Activated CD4-positive, alpha-beta memory T cell treated with anti-CD3 and anti-CD28 coated beads for 36 hours (primary cell): Measurements from ENCODE around the gene SEMA3D. TPM values are rescaled to one million over a fixed set of nuclear protein-coding genes. Genes with fewer than 3 reads are reported as not detected.

ENCODE experiments used
- CTCF ChIA-PET: fragments of 350-600 bp; sonication (Branson Sonifier 250); formaldehyde crosslinking; loops from one replicate; lab custom pipeline; 2021; ENCODE audit warnings: antibody characterized with exemption, inconsistent platforms; lab: Charles Lee
- POLR2A ChIA-PET: fragments of 350-600 bp; sonication (Branson Sonifier 250); formaldehyde crosslinking; loops from one replicate; lab custom pipeline; 2021; ENCODE audit warnings: antibody characterized with exemption; lab: Charles Lee
- DNase-seq: peaks from one replicate; pipeline ENCODE4 v3.0.0-alpha.2; 2020
- H3K27ac Mint-ChIP-seq: one replicate; pipeline ENCODE4 v1.8.0; 2021; ENCODE audit warnings: mixed read lengths
- H3K27me3 Mint-ChIP-seq: one replicate; pipeline ENCODE4 v1.8.0; 2021; ENCODE audit warnings: mixed read lengths
- H3K36me3 Mint-ChIP-seq: one replicate; pipeline ENCODE4 v1.8.0; 2021; ENCODE audit warnings: mixed read lengths
- H3K4me1 Mint-ChIP-seq: one replicate; pipeline ENCODE4 v1.8.0; 2021; ENCODE audit warnings: low read depth, mixed read lengths
- H3K4me3 Mint-ChIP-seq: one replicate; pipeline ENCODE4 v1.8.0; 2021; ENCODE audit warnings: mild to moderate bottlenecking, mixed read lengths
- H3K9me3 Mint-ChIP-seq: one replicate; pipeline ENCODE4 v1.8.0; 2021; ENCODE audit warnings: mixed read lengths
- intact Hi-C: fragments of 100-400 bp; cut with micrococcal nuclease; formaldehyde crosslinking; loops from one replicate; pipeline ENCODE4 v1.15.1; 2023
- total RNA-seq, 2 experiments: library from RNA; stranded (reverse); gene quantifications; one replicate each; pipeline ENCODE4 v1.2.3, GENCODE V29; 2021

The SEMA3D gene
- total RNA-seq, 2 experiments from 2014 or later, result not detected

GRCh38 chr7:85090919-85091564, 95.8 kb downstream of the SEMA3D start:
- Mint-ChIP-seq H3K36me3 (no peaks in the 10 kb centered on the region), H3K27ac (no peak overlapping the region), H3K4me1 (no peaks in the 10 kb centered on the region), H3K9me3 (peaks cover 2% of the 10 kb centered on the region), H3K4me3 (no peak overlapping the region), H3K27me3 (no peaks in the 10 kb centered on the region)
- CTCF ChIA-PET, result no interaction called here
- intact Hi-C loops, result no loop called here
- no peak for DNase-seq
- POLR2A ChIA-PET, result no interaction called here

GRCh38 chr7:85090143-85090542, 96.7 kb downstream of the SEMA3D start:
- POLR2A ChIA-PET, result no interaction called here
- peaks cover 2% of the 10 kb centered on the region for H3K9me3 Mint-ChIP-seq

GRCh38 chr7:85081846-85082245, 105.0 kb downstream of the SEMA3D start:
- H3K27me3 Mint-ChIP-seq, result no peaks in the 10 kb centered on the region
- CTCF ChIA-PET, result interaction anchor here (1.5 kb wide), 1 partner anchor 58 kb away, joined by 4 read pairs; no protein-coding TSS in a partner anchor
- intact Hi-C loops, result no loop called here
- no peaks in the 10 kb centered on the region for H3K4me1 Mint-ChIP-seq
- no peak overlapping the region for H3K27ac Mint-ChIP-seq
- peaks cover 2% of the 10 kb centered on the region for H3K9me3 Mint-ChIP-seq
- no peak for DNase-seq
- no peaks in the 10 kb centered on the region for H3K36me3 Mint-ChIP-seq
- H3K4me3 Mint-ChIP-seq, result no peak overlapping the region
- POLR2A ChIA-PET, result no interaction called here

More at GRCh38 chr7:85090143-85090542, 96.7 kb downstream of the SEMA3D start:
- DNase-seq, result no peak
- Mint-ChIP-seq H3K36me3 (no peaks in the 10 kb centered on the region), H3K27ac (no peak overlapping the region), H3K27me3 (no peaks in the 10 kb centered on the region), H3K4me3 (no peak overlapping the region), H3K4me1 (no peaks in the 10 kb centered on the region)
- intact Hi-C loops, result no loop called here
- CTCF ChIA-PET, result no interaction called here

- ChIA-PET POLR2A (no interaction called here), CTCF (no interaction called here)
- intact Hi-C loops, result no loop called here
- Mint-ChIP-seq H3K27me3 (no peaks in the 10 kb centered on the region), H3K9me3 (peaks cover 2% of the 10 kb centered on the region), H3K36me3 (no peaks in the 10 kb centered on the region), H3K27ac (no peak overlapping the region), H3K4me3 (no peak overlapping the region), H3K4me1 (no peaks in the 10 kb centered on the region)
- no peak for DNase-seq
Measured at GRCh38 chr7:85081392-85081791, 105.5 kb downstream of the SEMA3D start.

- no peak overlapping the region for H3K27ac Mint-ChIP-seq
- intact Hi-C loops, result no loop called here
- no peaks in the 10 kb centered on the region for H3K4me1 Mint-ChIP-seq
- ChIA-PET CTCF (no interaction called here), POLR2A (no interaction called here)
- H3K27me3 Mint-ChIP-seq, result no peaks in the 10 kb centered on the region
- no peaks in the 10 kb centered on the region for H3K36me3 Mint-ChIP-seq
- no peak overlapping the region for H3K4me3 Mint-ChIP-seq
- DNase-seq, result no peak
- peaks cover 2% of the 10 kb centered on the region for H3K9me3 Mint-ChIP-seq
Measured at GRCh38 chr7:85079434-85079833, 107.4 kb downstream of the SEMA3D start.

GRCh38 chr7:85078181-85078580, 108.7 kb downstream of the SEMA3D start:
- ChIA-PET CTCF (no interaction called here), POLR2A (no interaction called here)
- Mint-ChIP-seq H3K4me1 (no peaks in the 10 kb centered on the region), H3K27me3 (no peaks in the 10 kb centered on the region), H3K4me3 (no peak overlapping the region), H3K9me3 (peaks cover 2% of the 10 kb centered on the region), H3K36me3 (no peaks in the 10 kb centered on the region), H3K27ac (no peak overlapping the region)
- intact Hi-C loops, result no loop called here
- DNase-seq, result no peak

- intact Hi-C loops, result no loop called here
- Mint-ChIP-seq H3K4me1 (no peaks in the 10 kb centered on the region), H3K9me3 (peaks cover 2% of the 10 kb centered on the region), H3K36me3 (no peaks in the 10 kb centered on the region), H3K27ac (no peak overlapping the region), H3K4me3 (no peak overlapping the region), H3K27me3 (no peaks in the 10 kb centered on the region)
- no peak for DNase-seq
- ChIA-PET POLR2A (no interaction called here), CTCF (no interaction called here)
Measured at GRCh38 chr7:85075864-85076263, 111.0 kb downstream of the SEMA3D start.

GRCh38 chr7:85074992-85075391, 111.9 kb downstream of the SEMA3D start:
- CTCF ChIA-PET, result no interaction called here
- H3K4me1 Mint-ChIP-seq, result no peaks in the 10 kb centered on the region
- no peaks in the 10 kb centered on the region for H3K27me3 Mint-ChIP-seq
- no peak overlapping the region for H3K4me3 Mint-ChIP-seq
- POLR2A ChIA-PET, result no interaction called here
- H3K9me3 Mint-ChIP-seq, result peaks cover 2% of the 10 kb centered on the region
- H3K27ac Mint-ChIP-seq, result no peak overlapping the region
- no peak for DNase-seq
- intact Hi-C loops, result no loop called here
- H3K36me3 Mint-ChIP-seq, result no peaks in the 10 kb centered on the region

- H3K4me1 Mint-ChIP-seq, result no peaks in the 10 kb centered on the region
- CTCF ChIA-PET, result no interaction called here
Measured at GRCh38 chr7:85074016-85074415, 112.8 kb downstream of the SEMA3D start.

GRCh38 chr7:85070967-85071628, 115.8 kb downstream of the SEMA3D start:
- H3K27ac Mint-ChIP-seq, result no peak overlapping the region
- intact Hi-C loops, result no loop called here
- no peaks in the 10 kb centered on the region for H3K27me3 Mint-ChIP-seq
- ChIA-PET POLR2A (no interaction called here), CTCF (no interaction called here)
- no peaks in the 10 kb centered on the region for H3K4me1 Mint-ChIP-seq
- H3K36me3 Mint-ChIP-seq, result no peaks in the 10 kb centered on the region
- no peak overlapping the region for H3K4me3 Mint-ChIP-seq
- no peaks in the 10 kb centered on the region for H3K9me3 Mint-ChIP-seq
- no peak for DNase-seq

More at GRCh38 chr7:85074016-85074415, 112.8 kb downstream of the SEMA3D start:
- POLR2A ChIA-PET, result no interaction called here
- intact Hi-C loops, result no loop called here
- H3K4me3 Mint-ChIP-seq, result no peak overlapping the region
- peaks cover 2% of the 10 kb centered on the region for H3K9me3 Mint-ChIP-seq
- H3K27ac Mint-ChIP-seq, result no peak overlapping the region
- H3K36me3 Mint-ChIP-seq, result no peaks in the 10 kb centered on the region
- no peaks in the 10 kb centered on the region for H3K27me3 Mint-ChIP-seq
- no peak for DNase-seq

- no peak for DNase-seq
- no peaks in the 10 kb centered on the region for H3K9me3 Mint-ChIP-seq
- ChIA-PET POLR2A (no interaction called here), CTCF (no interaction called here)
- no peaks in the 10 kb centered on the region for H3K36me3 Mint-ChIP-seq
- H3K4me1 Mint-ChIP-seq, result no peaks in the 10 kb centered on the region
- intact Hi-C loops, result no loop called here
- no peak overlapping the region for H3K27ac Mint-ChIP-seq
- no peaks in the 10 kb centered on the region for H3K27me3 Mint-ChIP-seq
- no peak overlapping the region for H3K4me3 Mint-ChIP-seq
Measured at GRCh38 chr7:85068799-85069198, 118.1 kb downstream of the SEMA3D start.

- Mint-ChIP-seq H3K4me1 (no peaks in the 10 kb centered on the region), H3K27ac (no peak overlapping the region), H3K9me3 (no peaks in the 10 kb centered on the region), H3K36me3 (no peaks in the 10 kb centered on the region), H3K4me3 (no peak overlapping the region), H3K27me3 (no peaks in the 10 kb centered on the region)
- ChIA-PET POLR2A (no interaction called here), CTCF (no interaction called here)
- intact Hi-C loops, result no loop called here
- DNase-seq, result no peak
Measured at GRCh38 chr7:85067371-85067770, 119.5 kb downstream of the SEMA3D start.
